NCI-H2107 treated with DMSO at 0.1 percent for 48 hours (cell line): ENCODE results near the gene PRAMEF5.
"Not testable (repeated sequence)": the region's sequence is repeated elsewhere in the genome, so short reads cannot be mapped to it uniquely, and the experiment has no call there.

Experiments used
- DNase-seq: peaks from one replicate; lab custom pipeline; 2025; ENCODE audit not compliant: unreplicated experiment; lab: John Stamatoyannopoulos, UW

The PRAMEF5 gene

GRCh38 chr1:13265124-13265523 lies 11.1 kb downstream of the PRAMEF5 start:
- DNase-seq, result not testable (repeated sequence)

GRCh38 chr1:13277016-13277415 lies 23.0 kb downstream of the PRAMEF5 start:
- DNase-seq, result not testable (repeated sequence)

- DNase-seq, result not testable (repeated sequence)
Observed at GRCh38 chr1:13279617-13280016, 25.6 kb downstream of the PRAMEF5 start.

- not testable (repeated sequence) for DNase-seq
Observed at GRCh38 chr1:13285037-13285436, 31.0 kb downstream of the PRAMEF5 start, which contains the start of gene PRAMEF8. Gene PRAMEF8, minus strand, starts transcription at chr1:13285137. Its CDS starts 1,046 bp downstream, at chr1:13284091.

GRCh38 chr1:13289030-13289429 lies 35.0 kb downstream of the PRAMEF5 start:
- not testable (repeated sequence) for DNase-seq

- DNase-seq, result not testable (repeated sequence)
Observed at GRCh38 chr1:13297216-13297931, 43.4 kb downstream of the PRAMEF5 start.

- not testable (repeated sequence) for DNase-seq
Observed at GRCh38 chr1:13298699-13299098, 44.7 kb downstream of the PRAMEF5 start.

- not testable (repeated sequence) for DNase-seq
Observed at GRCh38 chr1:13302197-13302596, 48.2 kb downstream of the PRAMEF5 start.

GRCh38 chr1:13303239-13303638 lies 49.2 kb downstream of the PRAMEF5 start, which contains the start of gene PRAMEF33:
Gene PRAMEF33, plus strand, starts transcription at chr1:13303539. Its CDS starts 2,416 bp downstream, at chr1:13305955.
- DNase-seq, result not testable (repeated sequence)
